ENCODE results near the gene RAET1G.
A peak's percentile ranks its signal among the peaks of the same experiment; 100 is the strongest.
"Not testable (repeated sequence)": the region's sequence is repeated elsewhere in the genome, so short reads cannot be mapped to it uniquely, and the experiment has no call there.

RAET1G gene

GRCh38 chr6:149933461-149933860 lies 10.5 kb upstream of the RAET1G start:
- no peak for DNase-seq

- no peak for DNase-seq
These were observed 10.1 kb upstream of the RAET1G start for GRCh38 chr6:149933036-149933435.

- DNase-seq, result no peak
These were observed 8.6 kb upstream of the RAET1G start for GRCh38 chr6:149931501-149931900.

GRCh38 chr6:149929422-149929821 lies 6.5 kb upstream of the RAET1G start:
- DNase-seq, result no peak

- not testable (repeated sequence) for DNase-seq
These were observed 4.1 kb upstream of the RAET1G start for GRCh38 chr6:149927025-149927424.

GRCh38 chr6:149925974-149926777 lies 3.3 kb upstream of the RAET1G start:
- DNase-seq, result peak; percentile 46 to 86

- no peak for DNase-seq
These were observed 2.5 kb upstream of the RAET1G start for GRCh38 chr6:149925253-149925973.

- DNase-seq, result no peak
These were observed 2.0 kb upstream of the RAET1G start for GRCh38 chr6:149924933-149925252.

GRCh38 chr6:149924206-149924932 lies 1.4 kb upstream of the RAET1G start:
- DNase-seq, result no peak

GRCh38 chr6:149923327-149923986 lies 536 bp upstream of the RAET1G start:
- DNase-seq, result no peak

- not testable (repeated sequence) for DNase-seq
These were observed 830 bp downstream of the RAET1G start for GRCh38 chr6:149922091-149922490.

- no peak for DNase-seq
These were observed 1.6 kb downstream of the RAET1G start for GRCh38 chr6:149921361-149921760.

- DNase-seq, result no peak
These were observed 3.1 kb downstream of the RAET1G start for GRCh38 chr6:149919834-149920225.

- DNase-seq, result not testable (repeated sequence)
These were observed 3.6 kb downstream of the RAET1G start for GRCh38 chr6:149919126-149919833.

GRCh38 chr6:149918151-149918905 lies 4.6 kb downstream of the RAET1G start:
- DNase-seq, result no peak

GRCh38 chr6:149917679-149918078 lies 5.2 kb downstream of the RAET1G start:
- DNase-seq, result no peak

- no peak for DNase-seq
These were observed 6.7 kb downstream of the RAET1G start for GRCh38 chr6:149915970-149916865.

GRCh38 chr6:149913540-149914240 lies 9.2 kb downstream of the RAET1G start:
- DNase-seq, result no peak

GRCh38 chr6:149913085-149913484 lies 9.8 kb downstream of the RAET1G start:
- no peak for DNase-seq

- not testable (repeated sequence) for DNase-seq
These were observed 10.2 kb downstream of the RAET1G start for GRCh38 chr6:149912680-149913079.

All from inflammatory macrophage treated with lipopolysaccharide for 1 hour (primary cell).